ENCODE measurements around the gene GNPAT.

GNPAT gene

DNA sequence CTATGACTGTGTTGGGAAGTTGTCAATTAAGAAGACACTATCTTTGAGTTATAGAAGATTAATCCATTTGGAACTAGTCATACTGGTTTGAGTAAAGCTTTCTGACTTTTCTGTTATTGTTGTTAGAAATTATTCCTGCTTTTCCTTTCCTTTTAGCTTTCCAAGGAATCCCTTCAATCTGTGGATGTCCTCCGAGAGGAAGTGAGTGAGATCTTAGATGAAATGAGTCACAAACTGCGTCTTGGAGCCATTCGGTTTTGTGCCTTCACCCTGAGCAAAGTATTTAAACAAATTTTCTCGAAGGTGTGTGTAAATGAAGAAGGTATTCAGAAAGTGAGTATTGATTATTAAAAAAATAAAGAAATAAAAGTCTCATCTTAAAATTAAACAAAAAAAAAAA is 19.3 kb downstream of the GNPAT start:
- DNase-seq, result no peak

DNA sequence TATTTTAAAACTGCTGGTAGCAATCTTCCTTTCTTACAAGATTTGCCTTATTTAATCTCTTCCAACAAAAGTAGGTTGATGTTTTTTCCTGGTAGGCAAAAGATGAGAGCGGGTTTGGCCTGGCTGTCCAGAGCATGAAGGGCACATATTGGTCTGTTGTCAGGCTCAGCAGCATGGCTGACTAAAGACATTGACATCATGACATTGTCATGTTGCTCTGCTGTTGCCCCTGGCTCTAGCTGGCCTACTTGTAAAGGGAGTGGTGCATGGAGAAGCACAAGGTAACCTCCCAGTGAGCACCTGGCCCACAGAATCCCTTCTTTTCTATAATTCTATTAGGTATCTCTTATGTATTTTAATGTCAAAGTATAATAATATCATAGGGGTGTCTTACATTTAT is 23.6 kb downstream of the GNPAT start:
- no peak for DNase-seq

DNA sequence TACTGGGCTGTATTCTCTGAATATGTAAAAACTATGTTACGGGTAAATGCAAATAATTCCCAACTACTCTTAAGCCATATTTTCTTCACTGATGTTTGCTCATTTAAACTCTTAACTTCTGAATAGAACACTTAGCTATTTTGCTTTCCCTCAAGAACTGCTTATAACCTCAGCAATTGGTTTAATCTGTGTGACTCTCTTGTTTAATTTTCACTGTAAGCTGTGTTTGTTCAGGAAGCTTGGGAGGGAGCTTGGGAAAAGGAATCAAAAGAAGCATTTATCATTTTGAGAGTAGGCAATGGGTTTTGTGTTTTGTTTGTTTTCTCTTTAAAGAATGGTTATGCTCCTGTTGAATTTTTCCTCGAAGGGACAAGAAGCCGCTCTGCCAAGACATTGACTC is 24.4 kb downstream of the GNPAT start:
- no peak for DNase-seq

DNA sequence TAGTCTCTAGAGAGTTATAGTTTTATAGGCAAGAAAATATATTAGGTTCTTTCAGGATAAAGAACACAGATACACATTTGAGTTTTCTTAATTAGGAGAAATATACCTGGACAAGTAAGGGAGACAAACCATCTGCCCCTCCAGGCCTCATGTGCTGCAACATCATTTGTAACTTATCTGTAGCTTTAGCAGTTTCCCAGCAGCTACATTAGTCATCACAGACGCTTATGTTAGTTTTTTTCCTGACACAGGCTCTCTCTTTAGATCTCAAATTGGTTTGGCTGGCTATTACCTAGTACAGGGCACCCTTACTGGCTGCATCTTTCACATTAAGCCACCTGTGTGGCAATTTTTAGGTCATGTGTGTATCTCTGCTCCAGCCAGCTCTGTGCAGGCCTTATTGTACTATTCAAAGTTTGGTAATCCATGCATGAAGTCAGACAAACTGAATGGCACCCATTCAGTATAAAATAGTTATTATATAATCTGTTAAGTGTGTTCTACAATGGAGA is 25.9 kb downstream of the GNPAT start:
- no peak for DNase-seq

- no peak for DNase-seq
Observed at GRCh38 chr1:231272173-231272572, 31.2 kb downstream of the GNPAT start.

- no peak for DNase-seq
Observed at GRCh38 chr1:231272880-231273279, 31.9 kb downstream of the GNPAT start.

DNA sequence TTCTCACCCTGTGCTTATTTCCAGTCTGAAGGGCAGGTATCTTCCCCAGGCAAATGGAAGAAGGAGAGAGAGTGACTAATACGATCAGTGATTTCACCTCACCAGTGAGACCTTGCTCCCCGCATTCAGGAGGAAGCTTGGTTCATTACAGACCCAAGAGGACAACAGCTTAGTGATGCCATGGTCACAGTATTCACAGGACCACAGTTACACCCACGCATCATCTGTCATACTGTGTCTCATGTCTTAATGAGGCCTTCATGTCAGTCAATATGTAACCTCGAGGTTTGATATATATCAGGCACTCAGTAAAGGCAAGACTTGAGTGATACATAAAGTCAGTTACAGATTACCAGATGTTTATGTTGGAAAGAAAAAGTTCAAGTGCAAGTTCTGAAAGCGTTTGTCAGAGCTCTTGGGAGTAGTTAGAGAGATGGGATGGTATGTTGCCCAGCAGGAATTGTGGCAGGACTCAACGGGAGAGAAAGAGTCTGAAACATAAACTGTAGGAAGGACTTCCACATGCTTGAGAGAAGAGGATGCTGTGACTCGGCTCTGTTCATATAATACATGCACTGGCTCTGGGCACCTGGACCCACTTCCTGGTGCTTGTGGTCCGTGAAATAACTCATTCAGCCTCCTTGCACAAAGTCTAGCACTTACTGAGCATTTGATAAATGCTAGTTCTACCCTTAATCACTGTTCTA is 33.3 kb downstream of the GNPAT start:
- DNase-seq, result no peak

DNA sequence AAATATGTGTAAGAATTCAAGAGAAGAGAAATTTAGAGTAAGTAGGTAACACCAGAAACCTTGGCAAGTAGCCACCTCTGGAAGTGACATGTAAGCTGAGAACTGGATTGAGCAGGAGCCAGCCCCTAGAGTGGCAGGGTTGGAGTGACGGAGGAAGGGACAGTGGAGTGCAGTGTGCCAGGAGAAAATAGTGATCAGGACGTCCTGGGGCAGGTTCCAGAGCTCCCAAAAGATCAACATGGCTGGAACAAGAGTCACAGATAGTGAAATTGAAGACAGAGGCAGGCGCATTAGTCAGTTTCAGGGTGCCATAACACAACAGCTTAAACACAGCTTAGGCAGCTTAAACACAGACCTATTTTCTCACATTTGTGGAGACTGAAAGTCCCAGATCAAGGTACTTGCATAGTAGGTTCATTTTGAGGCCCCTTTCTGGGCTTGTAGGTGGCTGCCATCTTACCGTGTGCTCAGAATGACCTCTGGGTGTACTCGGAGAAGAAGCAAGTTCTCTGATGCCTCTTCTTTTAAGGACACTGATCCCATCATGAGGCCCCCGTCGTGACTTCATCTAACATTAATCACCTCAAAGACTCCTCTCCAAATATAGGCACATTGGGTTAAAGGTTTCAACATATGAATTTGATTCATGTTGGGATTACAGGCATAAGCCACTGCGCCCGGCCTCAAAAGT is 37.2 kb downstream of the GNPAT start:
- DNase-seq, result no peak

GRCh38 chr1:231279081-231279480 is 38.1 kb downstream of the GNPAT start:
- no peak for DNase-seq

DNA sequence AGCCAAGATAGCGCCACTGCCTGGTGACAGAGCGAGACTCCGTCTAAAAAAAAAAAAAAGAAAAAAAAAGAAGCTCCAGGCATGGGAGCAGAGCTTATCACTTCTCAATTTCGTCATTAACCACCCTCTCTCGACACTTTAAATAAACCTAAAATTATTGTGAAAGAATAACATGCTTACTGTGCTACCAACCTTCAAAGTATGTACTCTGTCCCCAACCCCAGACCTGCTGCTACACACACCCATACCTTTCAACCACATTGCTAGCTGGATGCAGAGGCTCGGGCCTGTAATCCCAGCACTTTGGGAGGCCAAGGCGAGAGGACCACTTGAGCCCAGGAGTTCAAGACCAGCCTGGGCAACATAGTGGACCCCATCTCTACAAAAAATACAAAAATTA is 38.7 kb downstream of the GNPAT start:
- DNase-seq, result no peak

DNA sequence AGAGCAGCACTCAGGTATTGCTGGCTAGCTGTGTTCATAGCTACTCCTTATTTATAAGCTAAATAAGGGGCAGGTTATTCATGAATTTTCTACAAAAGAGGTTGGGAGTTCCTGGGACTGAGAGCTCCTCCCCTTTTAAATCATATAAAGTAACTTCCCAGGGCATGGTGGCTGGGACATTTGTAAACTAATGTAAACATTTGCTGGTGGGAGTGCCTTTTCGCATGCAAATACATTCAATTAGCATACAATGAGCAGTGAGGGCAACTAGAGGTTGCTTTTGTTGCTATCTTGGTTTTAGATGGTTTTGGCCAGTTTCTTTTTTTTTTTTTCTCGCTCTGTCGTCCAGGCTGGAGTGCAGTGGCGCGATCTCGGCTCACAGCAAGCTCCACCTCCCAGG is 43.4 kb downstream of the GNPAT start:
- no peak for DNase-seq

DNA sequence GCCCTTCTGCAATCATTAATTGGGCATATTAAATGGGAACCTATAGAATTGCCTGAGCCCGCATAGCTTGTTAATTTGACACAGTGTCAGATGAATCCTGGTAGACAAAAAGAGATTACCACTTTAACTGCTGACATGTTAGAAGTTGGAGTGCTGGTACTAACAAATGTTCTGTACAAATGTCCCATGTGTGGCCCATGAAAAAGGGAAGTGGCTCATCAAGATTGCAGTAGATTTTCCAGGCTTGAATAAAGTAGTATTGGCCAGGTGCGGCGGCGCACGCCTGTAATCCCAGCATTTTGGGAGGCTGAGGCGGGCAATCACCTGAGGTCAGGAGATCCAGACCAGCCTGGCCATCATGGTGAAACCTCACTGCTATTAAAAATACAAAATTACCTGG is 45.6 kb downstream of the GNPAT start:
- no peak for DNase-seq

DNA sequence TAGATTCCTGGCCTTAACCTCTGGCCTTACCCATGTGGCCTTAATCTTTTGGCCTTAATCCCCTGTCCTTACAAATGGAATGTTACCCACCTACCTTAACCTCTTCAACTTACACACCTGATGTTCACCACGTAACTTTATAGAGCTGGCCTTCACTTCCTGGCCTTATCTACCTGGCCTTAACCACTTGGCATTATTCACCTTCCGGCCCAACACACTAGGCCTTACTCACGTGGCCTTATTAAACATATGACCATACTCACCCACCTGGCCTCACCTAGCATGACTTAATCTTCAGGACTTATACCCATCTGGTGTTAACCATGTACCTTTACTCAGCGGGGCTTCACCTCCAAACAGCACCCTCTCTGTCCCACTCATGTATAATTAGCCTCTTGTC is 54.9 kb downstream of the GNPAT start:
- no peak for DNase-seq

DNA sequence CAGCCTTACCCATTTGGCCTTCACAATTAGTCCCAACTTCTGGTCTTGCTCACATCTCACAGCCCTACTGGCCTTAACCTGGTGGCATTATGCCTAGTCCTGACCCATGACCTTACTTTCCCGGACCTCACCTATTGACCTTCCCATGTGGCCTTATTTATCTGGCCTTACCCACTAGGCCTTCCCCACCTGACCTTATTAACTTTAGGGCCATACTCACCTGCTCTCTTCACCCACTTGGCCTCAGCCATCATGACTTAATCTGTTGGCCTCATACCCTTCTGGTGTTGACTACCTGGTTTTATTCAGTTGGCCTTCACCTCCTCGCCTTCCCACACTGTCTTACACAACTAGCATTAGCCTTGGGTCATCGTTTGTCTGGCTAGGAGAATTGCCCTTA is 61.0 kb downstream of the GNPAT start:
- no peak for DNase-seq

DNA sequence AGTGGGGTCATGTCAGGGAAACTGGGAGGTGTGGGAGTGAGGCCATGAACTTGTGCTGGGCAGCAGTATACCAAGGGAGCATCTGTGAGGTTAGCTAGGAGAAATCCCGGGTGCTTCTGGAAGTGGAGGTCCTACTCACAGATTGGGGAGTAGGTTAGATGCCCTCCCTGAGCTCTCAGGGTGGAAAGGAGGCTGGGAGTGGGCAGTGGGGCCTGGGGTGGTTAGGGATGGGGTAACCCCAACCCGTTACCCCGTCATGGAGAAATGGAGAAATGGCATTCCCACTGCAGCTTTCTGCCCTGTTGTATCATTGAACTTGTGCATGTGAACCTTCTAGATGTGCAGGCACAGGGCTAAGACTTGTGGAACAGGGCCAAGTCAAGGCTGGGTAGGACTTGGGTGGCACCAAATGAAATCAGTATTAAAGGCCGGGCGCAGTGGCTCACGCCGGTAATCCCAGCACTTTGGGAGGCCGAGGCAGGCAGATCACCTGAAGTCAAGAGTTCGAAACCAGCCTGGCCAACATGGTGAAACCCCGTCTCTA is 69.5 kb downstream of the GNPAT start:
- DNase-seq, result no peak

GRCh38 chr1:231311720-231312431 is 70.9 kb downstream of the GNPAT start:
- DNase-seq, result no peak

DNA sequence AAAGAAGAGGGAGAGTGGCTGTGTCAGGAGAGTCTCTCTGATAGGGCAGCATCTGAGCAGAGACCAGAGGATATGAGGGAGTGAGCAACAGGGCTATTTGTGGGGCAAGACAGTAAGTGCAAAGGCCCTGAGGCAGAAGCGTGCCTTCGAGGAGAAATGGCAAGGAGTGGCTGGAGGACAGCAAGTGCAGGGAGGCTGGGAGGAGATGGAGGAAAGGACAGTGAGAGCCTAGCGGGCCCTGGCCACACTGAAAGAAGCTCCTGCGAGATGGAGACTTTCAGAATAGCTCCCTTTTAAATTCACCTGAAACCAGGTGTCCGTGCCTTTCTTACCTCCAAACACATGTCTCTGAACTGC is 71.4 kb downstream of the GNPAT start:
- no peak for DNase-seq

DNA sequence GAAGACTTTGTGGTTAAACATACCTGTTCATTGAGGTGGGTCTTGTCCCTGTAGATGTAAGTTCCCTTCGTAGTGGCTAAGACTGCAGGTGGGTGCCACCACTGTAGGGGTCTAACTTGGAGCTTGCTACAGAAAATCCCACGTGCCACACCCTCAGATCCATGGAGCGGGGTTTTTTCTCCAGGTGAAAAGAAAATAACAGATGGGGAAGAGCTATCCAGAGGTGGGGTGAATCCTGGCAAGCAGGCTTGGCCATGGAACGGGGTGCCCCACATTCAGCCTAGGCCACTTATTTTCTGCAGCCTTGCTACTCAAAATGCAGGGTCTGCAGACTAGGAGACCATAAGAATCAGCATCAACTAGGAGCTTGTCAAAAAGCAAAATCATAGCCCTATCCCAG is 72.6 kb downstream of the GNPAT start:
- no peak for DNase-seq

DNA sequence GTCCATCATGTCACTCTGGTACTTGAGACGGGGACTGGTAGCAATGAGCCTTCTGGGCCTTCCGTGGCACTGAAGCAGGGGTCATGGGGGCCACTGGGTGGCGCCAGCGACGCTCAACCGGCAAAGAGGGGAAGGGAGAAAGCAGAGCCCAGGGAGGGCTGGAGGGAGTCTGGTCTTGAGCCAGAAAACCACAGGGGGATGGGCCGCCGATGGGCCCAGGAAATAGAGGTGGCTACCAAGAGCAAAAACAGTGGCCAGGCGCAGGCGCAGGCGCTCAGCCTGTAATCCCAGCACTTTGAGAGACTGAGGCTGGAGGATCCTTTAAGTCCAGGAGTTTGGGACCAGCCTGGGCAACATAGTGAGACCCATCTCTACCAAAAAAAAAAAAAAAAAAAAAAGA is 74.9 kb downstream of the GNPAT start:
- DNase-seq, result no peak

GRCh38 chr1:231317306-231318014 is 76.4 kb downstream of the GNPAT start:
- DNase-seq, result no peak

DNA sequence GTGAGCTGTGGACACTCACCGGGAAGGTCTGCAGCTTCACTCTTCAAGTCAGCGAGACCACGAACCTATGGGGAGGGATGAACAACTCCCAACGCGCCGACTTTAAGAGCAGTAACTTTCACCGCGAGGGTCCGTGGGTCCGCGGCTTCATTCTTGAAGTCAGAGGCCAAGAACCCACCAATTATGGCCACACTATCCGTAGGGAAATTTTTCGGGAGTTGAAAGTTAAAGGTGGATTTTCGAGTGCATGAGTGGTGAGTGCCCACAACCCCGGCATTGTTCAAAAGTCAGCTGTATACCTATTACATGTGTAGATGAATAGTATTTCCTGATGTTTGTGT is 77.0 kb downstream of the GNPAT start:
- no peak for DNase-seq

DNA sequence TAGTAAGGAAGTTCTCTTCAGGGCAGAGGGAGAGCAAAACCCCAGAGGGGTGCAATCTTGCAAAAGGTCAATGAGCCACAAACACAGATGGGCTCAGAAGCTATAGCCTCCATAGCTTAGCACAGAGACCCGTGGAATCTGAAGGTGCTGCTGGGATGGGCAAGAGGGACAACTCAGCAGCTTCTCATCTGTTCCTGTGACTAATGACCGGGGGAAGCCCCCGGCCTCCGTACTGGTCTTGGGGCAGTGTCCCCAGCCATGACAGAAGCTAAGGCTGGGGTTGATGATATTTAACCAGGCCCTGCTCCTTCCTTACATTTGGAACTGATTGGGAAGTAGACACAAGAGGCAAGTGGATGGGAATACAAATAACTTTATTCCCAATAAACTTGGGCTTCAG is 77.6 kb downstream of the GNPAT start:
- no peak for DNase-seq

DNA sequence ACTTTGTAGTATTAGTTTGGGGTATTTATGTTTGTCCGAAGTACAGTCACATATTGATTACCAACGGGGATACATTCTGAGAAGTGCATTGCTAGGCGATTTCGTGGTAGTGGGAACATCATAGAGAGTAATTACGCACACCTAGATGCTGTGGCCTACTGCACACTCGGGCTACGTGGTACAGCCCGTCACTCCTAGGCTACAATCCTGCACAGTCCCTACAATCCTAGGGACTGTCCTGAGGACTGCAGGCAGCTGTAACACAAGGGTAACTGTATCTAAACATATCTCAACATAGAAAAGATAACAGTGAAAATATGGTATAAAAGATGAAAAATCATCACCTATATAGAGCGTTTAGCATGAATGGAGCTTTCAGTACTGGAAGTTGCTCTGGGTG is 78.1 kb downstream of the GNPAT start:
- no peak for DNase-seq

Measured in NCI-H510A (cell line).